DND-41 (cell line): ENCODE data around the gene ATP12A.

ENCODE experiments used
- EZH2 ChIP-seq: IDR thresholded peaks from 3 replicates; pipeline ENCODE4 v1.6.1; 2012; ENCODE audit warnings: borderline replicate concordance, low read depth, mild to moderate bottlenecking, moderate library complexity, low read length, inconsistent platforms; ENCODE audit not compliant: severe bottlenecking
- TF ChIP-seq, protein P1 (sequence below): IDR thresholded peaks from 2 replicates; pipeline ENCODE4 v1.5.1; 2012; ENCODE audit warnings: borderline replicate concordance, low read length, moderate library complexity, mild to moderate bottlenecking; ENCODE audit not compliant: poor library complexity, severe bottlenecking; ENCODE audit errors: extremely low read depth

DNA sequence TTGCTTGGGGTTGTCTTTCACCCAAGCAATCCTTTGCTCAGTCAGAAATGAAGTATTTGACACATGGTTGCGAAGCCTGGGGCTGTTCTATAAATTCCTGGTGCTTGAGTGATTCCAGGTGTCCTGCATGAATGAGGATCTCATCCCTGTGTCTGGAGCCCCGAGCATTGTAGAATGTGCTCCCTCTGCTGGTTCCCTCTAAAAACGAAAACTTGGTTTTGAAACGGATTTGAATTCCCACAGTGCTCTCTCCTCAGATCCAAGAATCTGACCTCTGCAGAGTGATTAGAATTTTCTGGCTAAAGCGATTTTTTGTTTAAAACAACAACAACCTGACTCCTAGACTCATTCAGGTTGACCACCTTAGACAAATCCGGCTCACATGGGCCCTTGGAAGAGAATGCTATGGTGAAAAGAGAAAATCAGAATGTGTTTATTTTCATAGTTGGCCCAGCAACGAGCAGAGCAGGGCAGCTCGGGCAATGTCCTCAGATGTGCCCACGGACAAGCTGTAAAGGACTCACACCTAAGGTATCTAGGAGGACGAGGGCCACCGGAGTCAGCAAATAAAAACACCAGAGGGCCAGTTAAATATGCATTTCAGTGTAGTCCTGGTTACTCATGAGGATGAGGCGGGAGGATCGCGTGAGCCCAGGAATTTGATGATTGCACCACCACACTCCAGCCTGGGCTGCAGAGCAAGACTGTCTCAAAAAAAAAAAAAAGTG is 8.7 kb upstream of the ATP12A start:
- TF ChIP-seq, protein P1, sequence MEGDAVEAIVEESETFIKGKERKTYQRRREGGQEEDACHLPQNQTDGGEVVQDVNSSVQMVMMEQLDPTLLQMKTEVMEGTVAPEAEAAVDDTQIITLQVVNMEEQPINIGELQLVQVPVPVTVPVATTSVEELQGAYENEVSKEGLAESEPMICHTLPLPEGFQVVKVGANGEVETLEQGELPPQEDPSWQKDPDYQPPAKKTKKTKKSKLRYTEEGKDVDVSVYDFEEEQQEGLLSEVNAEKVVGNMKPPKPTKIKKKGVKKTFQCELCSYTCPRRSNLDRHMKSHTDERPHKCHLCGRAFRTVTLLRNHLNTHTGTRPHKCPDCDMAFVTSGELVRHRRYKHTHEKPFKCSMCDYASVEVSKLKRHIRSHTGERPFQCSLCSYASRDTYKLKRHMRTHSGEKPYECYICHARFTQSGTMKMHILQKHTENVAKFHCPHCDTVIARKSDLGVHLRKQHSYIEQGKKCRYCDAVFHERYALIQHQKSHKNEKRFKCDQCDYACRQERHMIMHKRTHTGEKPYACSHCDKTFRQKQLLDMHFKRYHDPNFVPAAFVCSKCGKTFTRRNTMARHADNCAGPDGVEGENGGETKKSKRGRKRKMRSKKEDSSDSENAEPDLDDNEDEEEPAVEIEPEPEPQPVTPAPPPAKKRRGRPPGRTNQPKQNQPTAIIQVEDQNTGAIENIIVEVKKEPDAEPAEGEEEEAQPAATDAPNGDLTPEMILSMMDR = peak; percentile 63
- TF ChIP-seq EZH2 = no peak
